ENCODE results near the gene CXCL10.
"Not testable (repeated sequence)": the region's sequence is repeated elsewhere in the genome, so short reads cannot be mapped to it uniquely, and the experiment has no call there.

The CXCL10 gene

DNA sequence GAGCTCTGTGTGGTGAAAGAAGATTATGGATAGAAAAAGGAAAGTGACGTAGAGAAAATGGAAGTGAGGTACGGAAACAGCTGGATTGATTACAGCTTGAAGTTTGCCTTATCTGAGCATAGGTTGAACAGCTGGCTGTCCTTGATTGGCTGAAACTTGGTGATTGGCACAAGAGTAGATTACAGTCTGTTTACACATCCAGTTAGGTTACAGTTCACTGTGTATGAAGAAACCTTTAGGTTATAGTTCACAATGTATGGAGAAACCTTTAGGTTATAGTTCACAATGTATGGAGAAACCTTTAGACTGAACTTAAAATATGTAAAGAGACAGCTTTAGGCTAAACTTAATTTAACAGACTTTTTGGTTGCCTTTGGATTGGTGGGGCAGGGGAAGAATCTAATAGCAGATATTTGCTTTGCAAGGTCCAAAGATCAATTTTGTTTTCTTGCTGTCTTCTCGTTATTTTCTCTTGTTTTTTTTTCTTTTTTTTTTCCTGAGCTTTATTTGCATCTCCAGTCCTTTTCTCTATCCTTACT, 35.7 kb upstream of the CXCL10 start:
- H3K27ac ChIP-seq, result no peak overlapping the region
- TF ChIP-seq, protein P1, sequence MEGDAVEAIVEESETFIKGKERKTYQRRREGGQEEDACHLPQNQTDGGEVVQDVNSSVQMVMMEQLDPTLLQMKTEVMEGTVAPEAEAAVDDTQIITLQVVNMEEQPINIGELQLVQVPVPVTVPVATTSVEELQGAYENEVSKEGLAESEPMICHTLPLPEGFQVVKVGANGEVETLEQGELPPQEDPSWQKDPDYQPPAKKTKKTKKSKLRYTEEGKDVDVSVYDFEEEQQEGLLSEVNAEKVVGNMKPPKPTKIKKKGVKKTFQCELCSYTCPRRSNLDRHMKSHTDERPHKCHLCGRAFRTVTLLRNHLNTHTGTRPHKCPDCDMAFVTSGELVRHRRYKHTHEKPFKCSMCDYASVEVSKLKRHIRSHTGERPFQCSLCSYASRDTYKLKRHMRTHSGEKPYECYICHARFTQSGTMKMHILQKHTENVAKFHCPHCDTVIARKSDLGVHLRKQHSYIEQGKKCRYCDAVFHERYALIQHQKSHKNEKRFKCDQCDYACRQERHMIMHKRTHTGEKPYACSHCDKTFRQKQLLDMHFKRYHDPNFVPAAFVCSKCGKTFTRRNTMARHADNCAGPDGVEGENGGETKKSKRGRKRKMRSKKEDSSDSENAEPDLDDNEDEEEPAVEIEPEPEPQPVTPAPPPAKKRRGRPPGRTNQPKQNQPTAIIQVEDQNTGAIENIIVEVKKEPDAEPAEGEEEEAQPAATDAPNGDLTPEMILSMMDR (conservative IDR thresholded peaks at IDR 0.05), result no peak
- no peak for TF ChIP-seq ZFX (IDR thresholded peaks at IDR 0.05)

GRCh38 chr4:76058302-76058701, 35.0 kb upstream of the CXCL10 start:
- no peak for TF ChIP-seq ZFX (IDR thresholded peaks at IDR 0.05)
- TF ChIP-seq, protein P1 (conservative IDR thresholded peaks at IDR 0.05), result no peak
- no peak overlapping the region for H3K27ac ChIP-seq

GRCh38 chr4:76055421-76055820, 32.1 kb upstream of the CXCL10 start:
- H3K27ac ChIP-seq, result no peak overlapping the region
- TF ChIP-seq, protein P1 (conservative IDR thresholded peaks at IDR 0.05), result no peak
- no peak for TF ChIP-seq ZFX (IDR thresholded peaks at IDR 0.05)

GRCh38 chr4:76055016-76055415, 31.7 kb upstream of the CXCL10 start:
- no peak overlapping the region for H3K27ac ChIP-seq
- no peak for TF ChIP-seq ZFX (IDR thresholded peaks at IDR 0.05)
- TF ChIP-seq, protein P1 (conservative IDR thresholded peaks at IDR 0.05), result no peak

- H3K27ac ChIP-seq, result no peak overlapping the region
- TF ChIP-seq, protein P1 (conservative IDR thresholded peaks at IDR 0.05), result no peak
- no peak for TF ChIP-seq ZFX (IDR thresholded peaks at IDR 0.05)
Observed at GRCh38 chr4:76053730-76054129, 30.4 kb upstream of the CXCL10 start.

DNA sequence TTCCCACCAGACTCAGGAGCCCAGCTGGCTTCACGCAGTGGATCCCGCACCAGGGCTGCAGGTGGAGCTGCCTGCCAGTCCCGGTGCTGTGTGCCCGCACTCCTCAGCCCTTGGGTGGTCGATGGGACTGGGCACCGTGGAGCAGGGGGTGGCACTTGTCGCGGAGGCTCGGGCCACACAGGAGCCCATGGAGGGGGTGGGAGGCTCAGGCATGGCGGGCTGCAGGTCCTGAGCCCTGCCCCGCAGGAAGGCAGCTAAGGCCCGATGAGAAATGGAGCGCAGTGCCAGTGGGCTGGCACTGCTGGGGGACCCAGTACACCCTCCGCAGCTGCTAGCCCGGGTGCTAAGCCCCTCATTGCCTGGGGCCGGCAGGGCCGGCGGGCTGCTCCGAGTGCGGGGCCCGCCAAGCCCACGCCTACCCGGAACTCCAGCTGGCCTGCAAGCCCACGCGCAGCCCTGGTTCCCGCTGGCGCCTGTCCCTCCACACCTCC, 27.3 kb upstream of the CXCL10 start:
- not testable (repeated sequence) for H3K27ac ChIP-seq

DNA sequence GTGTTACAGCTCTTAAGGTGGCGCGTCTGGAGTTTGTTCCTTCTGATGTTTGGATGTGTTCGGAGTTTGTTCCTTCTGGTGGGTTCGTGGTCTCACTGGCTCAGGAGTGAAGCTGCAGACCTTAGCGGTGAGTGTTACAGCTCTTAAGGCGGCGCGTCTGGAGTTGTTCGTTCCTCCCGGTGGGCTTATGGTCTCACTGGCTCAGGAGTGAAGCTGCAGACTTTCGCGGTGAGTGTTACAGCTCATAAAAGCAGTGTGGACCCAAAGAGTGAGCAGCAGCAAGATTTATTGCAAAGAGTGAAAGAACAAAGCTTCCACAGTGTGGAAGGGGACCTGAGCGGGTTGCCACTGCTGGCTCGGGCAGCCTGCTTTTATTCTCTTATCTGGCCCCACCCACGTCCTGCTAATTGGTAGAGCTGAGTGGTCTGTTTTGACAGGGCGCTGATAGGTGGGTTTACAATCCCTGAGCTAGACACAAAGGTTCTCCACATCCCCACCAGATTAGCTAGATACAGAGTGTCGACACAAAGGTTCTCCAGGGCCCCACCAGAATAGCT, 26.6 kb upstream of the CXCL10 start:
- H3K27ac ChIP-seq, result not testable (repeated sequence)

DNA sequence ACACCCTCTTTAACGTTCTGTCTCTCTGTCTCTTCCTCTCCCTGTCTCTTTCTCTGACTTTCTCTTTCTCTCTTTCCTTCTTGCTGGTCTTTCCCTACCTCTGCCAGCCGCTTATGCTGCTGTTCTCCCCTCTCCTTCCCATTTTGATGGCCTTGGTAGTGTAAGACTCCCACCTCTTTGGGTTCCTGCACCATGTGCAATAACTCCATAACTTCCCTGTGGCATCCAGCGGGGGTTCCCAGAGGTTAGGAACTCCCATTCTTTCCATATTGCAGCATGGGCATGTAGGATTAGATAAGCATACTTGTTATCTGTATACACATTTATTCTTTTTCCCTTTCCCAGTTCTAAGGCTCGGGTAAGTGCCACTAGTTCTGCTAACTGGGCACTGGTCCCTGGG, 21.4 kb upstream of the CXCL10 start:
- not testable (repeated sequence) for H3K27ac ChIP-seq

DNA sequence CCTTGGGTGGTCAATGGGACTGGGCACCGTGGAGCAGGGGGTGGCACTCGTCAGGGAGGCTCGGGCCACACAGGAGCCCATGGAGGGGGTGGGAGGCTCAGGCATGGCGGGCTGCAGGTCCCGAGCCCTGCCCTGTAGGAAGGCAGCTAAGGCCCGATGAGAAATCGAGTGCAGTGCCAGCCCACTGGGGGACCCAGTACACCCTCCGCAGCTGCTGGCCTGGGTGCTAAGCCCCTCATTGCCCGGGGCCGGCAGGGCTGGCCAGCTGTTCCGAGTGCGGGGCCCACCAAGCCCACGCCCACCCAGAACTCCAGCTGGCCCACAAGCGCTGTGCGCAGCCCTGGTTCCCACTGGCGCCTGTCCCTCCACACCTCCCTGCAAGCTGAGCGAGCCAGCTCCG, 20.0 kb upstream of the CXCL10 start:
- H3K27ac ChIP-seq, result not testable (repeated sequence)

- not testable (repeated sequence) for H3K27ac ChIP-seq
Observed at GRCh38 chr4:76042241-76042998, 19.1 kb upstream of the CXCL10 start.

Measured in C4-2B (cell line).